Activated effector memory CD4-positive, alpha-beta T cell treated with Interleukin-2 at 50 U/mL for 16 hours (primary cell): ENCODE results near the gene HIGD1C.
"Not testable (repeated sequence)": the region's sequence is repeated elsewhere in the genome, so short reads cannot be mapped to it uniquely, and the experiment has no call there.

Experiments
- DNase-seq: peaks from one replicate; pipeline ENCODE4 v3.0.0-alpha.2; 2020

Gene HIGD1C

DNA sequence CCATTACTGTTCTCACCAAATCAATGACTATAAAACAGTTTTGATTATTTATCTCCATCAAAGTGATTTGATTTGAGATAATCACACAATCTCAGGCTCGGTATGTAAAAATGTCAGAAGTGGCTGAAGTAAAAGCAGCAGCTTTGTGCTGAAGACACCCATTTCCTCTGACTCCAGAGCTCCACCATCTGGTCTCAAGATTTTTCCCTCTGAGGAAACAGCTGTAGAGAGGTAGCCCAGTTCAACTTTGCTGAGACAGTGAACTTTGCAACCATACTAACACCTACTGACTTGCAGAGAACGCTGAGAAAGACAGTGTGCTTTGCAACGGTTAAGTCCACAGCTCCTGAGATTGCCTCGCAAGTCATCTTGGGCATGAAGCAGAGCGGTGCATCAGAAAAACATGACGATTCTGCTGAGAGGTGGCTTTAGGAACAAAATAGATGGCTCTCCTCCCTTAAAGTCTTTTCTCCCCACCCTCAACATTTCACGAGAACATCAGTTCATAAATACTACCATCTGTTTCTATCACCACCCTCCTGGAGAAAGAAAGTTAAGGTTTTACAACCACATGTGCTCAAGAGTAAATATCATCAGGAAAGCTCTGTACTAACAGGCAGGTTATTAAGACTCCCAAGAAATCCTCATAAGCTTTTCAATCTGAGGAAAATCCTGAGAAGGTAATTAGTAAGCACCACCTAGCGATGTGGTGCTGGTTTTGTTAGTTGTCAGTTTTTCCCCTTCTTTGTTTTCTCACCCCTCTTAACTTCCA, 34.8 kb downstream of the HIGD1C start:
- DNase-seq = no peak

- DNase-seq = no peak
Measured at GRCh38 chr12:50988051-50988450, 35.7 kb downstream of the HIGD1C start.

- no peak for DNase-seq
Measured at GRCh38 chr12:50988871-50989270, 36.5 kb downstream of the HIGD1C start.

- DNase-seq = no peak
Measured at GRCh38 chr12:50990147-50990727, 37.9 kb downstream of the HIGD1C start.

GRCh38 chr12:50990791-50991190, 38.4 kb downstream of the HIGD1C start:
- no peak for DNase-seq

DNA sequence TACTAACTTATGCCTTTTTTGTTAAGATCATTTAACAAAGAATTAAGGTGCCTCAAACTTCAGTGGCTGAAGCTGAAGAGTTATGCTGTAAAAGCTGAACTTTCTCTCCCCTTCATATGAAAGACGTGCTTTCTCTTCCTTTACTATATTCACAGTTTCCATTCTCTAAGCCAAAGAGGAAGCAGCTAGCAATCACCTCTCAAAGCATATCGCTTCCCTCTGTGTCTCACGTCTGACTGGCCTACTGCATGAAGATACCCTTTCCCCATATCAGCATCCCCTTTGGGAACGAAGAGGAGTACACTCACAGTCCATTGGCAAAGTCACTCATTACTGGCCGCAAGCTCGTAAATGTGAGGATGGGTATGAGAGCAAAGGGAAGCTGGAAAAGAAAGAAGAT, 38.9 kb downstream of the HIGD1C start:
- DNase-seq = no peak

DNA sequence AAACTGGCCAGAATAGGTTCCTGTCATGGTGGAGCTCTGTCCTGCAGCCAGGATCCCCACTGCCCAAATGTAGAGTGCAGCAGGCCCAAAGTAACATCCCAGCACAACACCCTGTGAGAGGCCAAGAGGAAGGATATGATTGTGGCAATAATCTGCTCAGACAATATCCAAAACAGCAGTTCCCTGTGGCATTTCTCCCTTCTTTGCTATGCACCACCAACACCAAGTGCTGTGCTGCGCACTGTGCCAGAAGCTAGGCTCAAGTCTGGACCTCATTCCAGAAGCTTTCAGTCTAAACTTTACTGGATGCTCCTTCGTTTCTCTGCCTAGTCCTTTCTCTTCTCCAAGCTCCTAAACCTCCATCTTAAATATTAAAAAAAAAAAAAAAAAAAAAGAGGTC, 40.5 kb downstream of the HIGD1C start:
- DNase-seq = no peak

GRCh38 chr12:50999093-50999492, 46.7 kb downstream of the HIGD1C start:
- DNase-seq = no peak

GRCh38 chr12:51000245-51000644, 47.9 kb downstream of the HIGD1C start:
- DNase-seq = no peak

DNA sequence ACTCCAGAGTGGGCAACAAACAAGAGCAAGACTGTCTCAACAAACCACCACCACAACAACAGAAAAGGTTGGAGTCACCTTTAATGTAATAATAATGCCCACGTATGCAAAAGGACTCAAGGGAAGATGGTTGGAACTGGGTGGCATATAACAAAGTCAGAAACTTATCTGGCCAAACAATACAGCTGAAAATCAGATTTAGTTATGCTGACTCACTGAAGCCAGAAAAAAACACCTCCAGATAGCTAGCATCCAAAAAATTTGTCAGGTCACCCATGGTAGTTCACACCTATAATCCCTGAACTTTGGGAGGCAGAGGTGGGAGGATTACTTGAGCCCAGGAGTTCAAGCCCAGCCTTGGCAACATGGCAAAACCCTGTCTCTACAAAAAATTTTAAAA, 49.5 kb downstream of the HIGD1C start:
- DNase-seq = no peak

DNA sequence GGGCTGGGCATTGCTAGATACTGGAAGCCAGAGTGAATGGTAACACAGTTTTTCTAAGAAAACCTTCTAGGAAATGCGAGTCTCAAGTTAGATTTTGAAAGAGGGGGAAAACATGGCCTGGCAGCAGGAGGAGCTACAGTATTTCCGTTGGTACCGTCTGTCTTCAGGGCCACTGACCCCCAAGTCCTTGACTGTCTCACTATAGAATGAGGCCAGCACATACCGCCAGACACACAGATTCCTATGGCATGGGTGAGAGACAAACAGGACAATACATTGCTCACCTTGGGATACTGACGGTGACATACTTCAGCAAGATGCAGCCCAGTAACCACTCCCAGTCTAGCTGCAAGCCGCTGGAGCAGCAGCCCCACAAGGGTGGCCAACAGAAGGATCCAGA, 52.2 kb downstream of the HIGD1C start:
- DNase-seq = no peak

DNA sequence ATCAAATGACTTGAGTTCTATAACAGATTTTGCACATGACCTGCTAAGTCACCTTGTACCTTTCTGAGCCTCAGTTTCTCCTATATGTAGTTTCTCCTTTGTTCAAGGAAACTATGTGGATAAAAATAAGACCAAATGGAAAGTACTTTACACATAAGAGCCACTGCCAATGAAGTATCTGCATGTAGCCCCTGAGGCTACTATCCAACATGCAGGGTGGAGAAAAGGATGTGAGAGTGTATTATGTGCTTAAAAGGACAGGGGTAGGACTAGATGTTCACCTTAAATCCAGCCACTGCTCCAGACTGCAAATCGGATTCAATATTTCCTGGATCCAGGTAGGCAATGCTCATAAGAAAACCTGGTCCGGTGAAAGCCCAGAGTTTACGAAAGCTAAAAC, 52.7 kb downstream of the HIGD1C start:
- no peak for DNase-seq

GRCh38 chr12:51005671-51006070, 53.3 kb downstream of the HIGD1C start:
- no peak for DNase-seq

DNA sequence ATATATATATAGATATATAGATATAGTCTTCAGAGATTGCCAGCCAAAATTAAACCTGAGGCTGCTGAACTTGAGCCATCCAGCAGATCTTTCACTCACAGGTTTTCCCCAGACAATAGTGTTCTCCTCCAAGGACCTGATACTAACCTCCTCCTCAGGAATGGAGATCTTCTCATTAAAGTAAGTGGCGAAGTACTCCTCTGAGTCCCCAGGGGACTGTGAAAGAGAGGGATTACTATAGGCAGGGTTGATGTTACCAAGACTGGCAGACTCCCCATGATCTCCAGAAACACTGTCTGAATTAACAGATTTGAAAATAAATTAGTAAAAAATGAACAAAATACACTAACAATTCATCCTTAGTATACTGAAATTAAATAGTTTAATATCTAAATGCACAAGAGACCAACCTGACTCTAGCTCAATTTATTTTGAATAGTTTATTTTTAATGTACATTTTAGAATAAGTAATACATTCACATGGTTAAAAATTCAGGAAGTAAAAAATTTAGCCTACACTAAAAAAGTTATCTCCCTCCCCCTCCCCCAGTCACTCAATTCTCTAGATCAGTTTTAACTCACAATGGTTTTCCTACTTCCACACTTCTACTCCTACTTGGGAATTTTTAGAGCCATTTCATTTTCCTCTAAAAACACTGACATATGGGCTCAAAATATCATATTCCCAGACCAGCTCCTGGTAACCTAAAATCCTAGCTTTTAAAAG, 56.1 kb downstream of the HIGD1C start:
- DNase-seq = no peak

DNA sequence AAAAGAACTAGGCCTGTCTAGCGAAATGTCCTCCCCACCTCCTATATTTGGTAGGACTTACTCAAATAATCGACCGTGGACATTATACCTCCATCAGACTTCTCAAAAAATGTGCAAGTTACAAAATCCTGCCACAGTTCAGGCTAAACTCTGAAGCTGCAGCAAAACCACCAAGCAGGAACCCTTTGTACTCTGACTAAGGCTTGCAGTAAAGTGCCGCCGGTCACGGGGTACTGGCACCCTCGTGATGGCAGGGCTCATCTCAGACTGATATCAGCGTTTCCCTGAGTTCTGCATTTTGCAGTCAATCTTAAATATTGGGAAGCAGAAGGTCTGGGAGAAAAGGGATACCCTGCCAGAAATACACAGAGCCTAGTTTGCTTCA, 56.7 kb downstream of the HIGD1C start:
- peak; percentile 19 for DNase-seq

- no peak for DNase-seq
Measured at GRCh38 chr12:51011955-51012354, 59.6 kb downstream of the HIGD1C start.

- no peak for DNase-seq
Measured at GRCh38 chr12:51012570-51013236, 60.4 kb downstream of the HIGD1C start.

- DNase-seq = no peak
Measured at GRCh38 chr12:51013441-51013840, 61.1 kb downstream of the HIGD1C start.

GRCh38 chr12:51014467-51014866, 62.1 kb downstream of the HIGD1C start:
- DNase-seq = not testable (repeated sequence)

- DNase-seq = no peak
Measured at GRCh38 chr12:51017452-51017851, 65.1 kb downstream of the HIGD1C start.

DNA sequence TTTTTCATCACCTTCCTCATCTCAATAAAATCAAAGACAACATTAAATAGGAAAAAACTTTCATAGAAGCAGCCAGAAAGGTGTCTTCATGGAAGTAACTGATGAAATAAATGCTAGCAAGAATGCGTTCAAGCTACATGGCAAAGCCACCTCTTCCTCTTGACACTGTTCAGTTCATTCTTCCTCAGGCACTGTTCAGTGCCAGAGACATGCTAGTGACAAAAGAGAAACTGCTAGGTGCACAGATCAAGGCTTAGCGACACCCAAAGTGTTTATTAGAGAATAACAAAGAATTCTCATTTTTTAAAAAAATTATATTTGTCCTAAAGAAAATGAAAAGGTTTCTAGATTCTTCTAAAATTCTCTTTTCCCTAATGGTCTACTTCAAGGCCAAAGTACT, 66.6 kb downstream of the HIGD1C start:
- DNase-seq = no peak

DNA sequence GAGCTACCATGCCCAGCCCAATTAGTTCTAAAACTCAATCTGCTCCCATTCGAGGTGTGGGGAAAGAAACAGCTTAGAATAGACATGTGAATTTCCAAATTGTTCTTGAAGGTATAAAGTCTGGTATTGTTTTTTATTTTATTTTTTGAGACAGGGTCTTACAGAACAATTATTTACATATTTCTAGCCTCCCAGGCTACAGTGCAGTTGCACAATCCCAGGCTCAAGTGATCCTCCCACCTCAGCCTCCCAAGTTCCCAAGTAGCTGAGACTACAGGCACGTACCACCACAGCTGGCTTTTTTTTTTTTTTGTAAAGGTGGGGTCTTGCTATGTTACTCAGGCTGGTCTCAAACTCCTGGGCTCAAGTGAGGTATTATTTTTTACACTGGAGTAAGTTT, 67.6 kb downstream of the HIGD1C start:
- no peak for DNase-seq
